Measurements from ENCODE around the gene DENND10. TPM values are rescaled to one million over a fixed set of nuclear protein-coding genes. Genes with fewer than 3 reads are reported as not detected.
A peak's percentile ranks its signal among the peaks of the same experiment; 100 is the strongest.
"Not testable (repeated sequence)": the region's sequence is repeated elsewhere in the genome, so short reads cannot be mapped to it uniquely, and the experiment has no call there.

Gene DENND10
- total and polyA plus RNA-seq, 2 experiments from 2014 or later: 75.3 to 94.7 TPM

DNA sequence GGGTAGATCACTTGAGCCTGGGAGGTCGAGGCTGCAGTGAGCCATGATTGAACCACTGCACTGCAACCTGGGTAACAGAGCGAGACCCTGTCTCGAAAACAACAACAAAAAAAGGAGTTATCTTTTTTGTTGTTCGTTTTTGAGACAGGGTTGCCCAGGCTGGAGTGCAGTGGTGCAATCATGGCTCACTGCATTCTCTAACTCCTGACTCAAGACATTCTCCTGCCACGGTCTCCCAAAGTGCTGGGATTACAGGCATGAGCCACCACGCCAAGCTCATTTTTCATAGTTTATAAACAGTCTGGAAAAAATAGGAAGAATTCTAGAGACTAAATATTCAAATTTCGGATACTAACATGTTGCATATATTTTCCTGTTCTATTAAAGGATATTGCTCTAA, 32.2 kb downstream of the DENND10 start:
- H3K27ac ChIP-seq: peak overlapping the region; percentile 72
- H3K4me1 ChIP-seq (ENCODE audit: insufficient read depth): no peaks in the 10 kb centered on the region
- no peak overlapping the region for H2AFZ ChIP-seq
- H3K4me3 ChIP-seq: no peak overlapping the region
- 95% methylated on average over 7 of the region's 7 CpGs for WGBS (ENCODE audit: low lambda C conversion rate, missing lambda C conversion rate)
- no peaks in the 10 kb centered on the region for H3K9me3 ChIP-seq (ENCODE audit: low read depth)
- H3K79me2 ChIP-seq: no peaks in the 10 kb centered on the region
- DNase-seq (ENCODE audit: low spot score): no peak
- H3K4me2 ChIP-seq: no peak overlapping the region
- H3K36me3 ChIP-seq (replicated peaks; ENCODE audit: insufficient read depth, low read depth): no peaks in the 10 kb centered on the region
- H3K9me2 ChIP-seq (replicated peaks; ENCODE audit: insufficient read depth): no peaks in the 10 kb centered on the region
- TF ChIP-seq, protein P1, sequence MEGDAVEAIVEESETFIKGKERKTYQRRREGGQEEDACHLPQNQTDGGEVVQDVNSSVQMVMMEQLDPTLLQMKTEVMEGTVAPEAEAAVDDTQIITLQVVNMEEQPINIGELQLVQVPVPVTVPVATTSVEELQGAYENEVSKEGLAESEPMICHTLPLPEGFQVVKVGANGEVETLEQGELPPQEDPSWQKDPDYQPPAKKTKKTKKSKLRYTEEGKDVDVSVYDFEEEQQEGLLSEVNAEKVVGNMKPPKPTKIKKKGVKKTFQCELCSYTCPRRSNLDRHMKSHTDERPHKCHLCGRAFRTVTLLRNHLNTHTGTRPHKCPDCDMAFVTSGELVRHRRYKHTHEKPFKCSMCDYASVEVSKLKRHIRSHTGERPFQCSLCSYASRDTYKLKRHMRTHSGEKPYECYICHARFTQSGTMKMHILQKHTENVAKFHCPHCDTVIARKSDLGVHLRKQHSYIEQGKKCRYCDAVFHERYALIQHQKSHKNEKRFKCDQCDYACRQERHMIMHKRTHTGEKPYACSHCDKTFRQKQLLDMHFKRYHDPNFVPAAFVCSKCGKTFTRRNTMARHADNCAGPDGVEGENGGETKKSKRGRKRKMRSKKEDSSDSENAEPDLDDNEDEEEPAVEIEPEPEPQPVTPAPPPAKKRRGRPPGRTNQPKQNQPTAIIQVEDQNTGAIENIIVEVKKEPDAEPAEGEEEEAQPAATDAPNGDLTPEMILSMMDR (IDR thresholded peaks at IDR 0.05; ENCODE audit: poor library complexity): no peak
- TF ChIP-seq EZH2 (IDR thresholded peaks at IDR 0.05; ENCODE audit: borderline replicate concordance) (no peak), EZH2phosphoT487 (IDR thresholded peaks at IDR 0.05; ENCODE audit: low read depth, severe bottlenecking, unreplicated experiment) (no peak)
- no peaks in the 10 kb centered on the region for H4K20me1 ChIP-seq (ENCODE audit: insufficient read depth, poor library complexity, severe bottlenecking)
- H3K27me3 ChIP-seq: no peaks in the 10 kb centered on the region

DNA sequence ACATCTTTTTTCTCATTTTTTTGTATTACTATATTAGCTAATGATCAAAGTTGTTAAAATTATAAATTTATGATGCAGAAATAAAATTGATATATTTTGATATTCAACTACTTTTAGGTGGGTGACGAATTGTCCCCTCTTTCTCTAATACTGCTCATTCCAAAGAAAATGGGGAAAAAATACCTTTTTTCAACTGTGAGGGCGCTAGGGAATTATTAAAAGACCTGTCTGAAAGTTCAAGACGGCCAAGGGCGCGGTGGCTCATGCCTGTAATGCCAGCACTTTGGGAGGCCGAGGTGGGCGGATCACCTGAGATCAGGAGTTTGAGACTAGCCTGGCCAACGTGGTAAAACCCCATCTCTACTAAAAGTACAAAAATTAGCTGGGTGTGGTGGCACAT, 34.0 kb downstream of the DENND10 start:
- H3K27me3 ChIP-seq; H3K4me2 ChIP-seq; H3K4me1 ChIP-seq (ENCODE audit: insufficient read depth); H3K9me2 ChIP-seq (replicated peaks; ENCODE audit: insufficient read depth); H3K4me3 ChIP-seq; H3K36me3 ChIP-seq (replicated peaks; ENCODE audit: insufficient read depth, low read depth); H4K20me1 ChIP-seq (ENCODE audit: insufficient read depth, poor library complexity, severe bottlenecking); H3K9me3 ChIP-seq (ENCODE audit: low read depth); H3K79me2 ChIP-seq; DNase-seq (ENCODE audit: low spot score); H3K27ac ChIP-seq; H2AFZ ChIP-seq: not testable (repeated sequence)
- WGBS (ENCODE audit: low lambda C conversion rate, missing lambda C conversion rate): 84% methylated on average over 8 of the region's 8 CpGs

DNA sequence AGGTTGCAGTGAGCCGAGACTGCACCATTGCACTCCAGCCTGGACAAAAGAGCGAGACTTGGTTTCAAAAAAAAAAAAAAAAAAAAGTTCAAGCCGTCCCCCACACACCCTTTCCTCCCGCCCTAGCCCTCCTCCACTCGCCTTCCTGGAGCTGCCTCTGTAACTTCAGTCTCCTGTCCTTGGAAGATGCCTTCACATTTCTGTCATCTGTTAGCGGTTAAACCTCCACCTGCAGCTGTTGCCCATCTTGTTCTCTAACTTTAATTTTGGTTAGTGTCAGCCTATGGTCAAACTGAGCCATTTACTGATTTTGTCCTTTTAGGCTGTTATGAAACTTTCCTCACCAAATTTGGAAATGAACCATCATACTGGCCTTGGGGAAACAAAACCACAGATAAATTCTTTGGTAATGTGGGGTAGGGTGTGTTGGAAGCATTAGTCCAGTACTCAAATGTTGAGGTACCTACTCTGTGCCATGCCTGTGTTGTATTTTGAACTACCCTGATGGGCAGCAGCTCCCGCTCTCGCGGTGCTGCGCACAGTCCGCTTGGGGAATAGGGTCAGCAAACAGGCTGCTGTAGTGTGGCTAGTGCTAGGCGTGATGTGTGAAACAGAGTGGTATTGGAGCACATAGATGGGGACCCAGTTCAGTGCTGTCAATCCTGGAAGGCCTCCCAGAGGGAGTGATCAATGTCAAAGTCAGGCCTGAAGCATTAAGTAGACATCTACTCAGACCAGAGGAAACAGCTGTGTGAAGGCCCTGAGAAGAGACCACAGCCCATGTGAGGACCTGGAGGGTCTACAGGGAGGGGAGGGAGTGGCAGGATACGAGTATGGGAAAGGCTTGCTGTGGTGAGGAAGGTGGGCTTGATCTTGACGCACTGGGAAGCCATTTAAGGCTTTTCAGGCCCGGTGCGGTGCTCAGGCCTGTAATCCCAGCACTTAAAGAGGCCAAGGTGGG, 34.7 kb downstream of the DENND10 start:
- Histone ChIP-seq H3K27ac (no peak overlapping the region), H2AFZ (no peak overlapping the region), H3K36me3 (replicated peaks; ENCODE audit: insufficient read depth, low read depth) (no peaks in the 10 kb centered on the region), H3K4me3 (no peak overlapping the region), H3K4me2 (no peak overlapping the region), H4K20me1 (ENCODE audit: insufficient read depth, poor library complexity, severe bottlenecking) (no peaks in the 10 kb centered on the region), H3K9me2 (replicated peaks; ENCODE audit: insufficient read depth) (no peaks in the 10 kb centered on the region), H3K9me3 (ENCODE audit: low read depth) (no peaks in the 10 kb centered on the region), H3K27me3 (no peaks in the 10 kb centered on the region), H3K79me2 (no peaks in the 10 kb centered on the region), H3K4me1 (ENCODE audit: insufficient read depth) (no peaks in the 10 kb centered on the region)
- DNase-seq (ENCODE audit: low spot score): no peak
- 96% methylated on average over 16 of the region's 16 CpGs for WGBS (ENCODE audit: low lambda C conversion rate, missing lambda C conversion rate)
- no peak for TF ChIP-seq EZH2 (IDR thresholded peaks at IDR 0.05; ENCODE audit: borderline replicate concordance)
- TF ChIP-seq, protein P1 (IDR thresholded peaks at IDR 0.05; ENCODE audit: poor library complexity): no peak
- no peak for TF ChIP-seq EZH2phosphoT487 (IDR thresholded peaks at IDR 0.05; ENCODE audit: low read depth, severe bottlenecking, unreplicated experiment)

DNA sequence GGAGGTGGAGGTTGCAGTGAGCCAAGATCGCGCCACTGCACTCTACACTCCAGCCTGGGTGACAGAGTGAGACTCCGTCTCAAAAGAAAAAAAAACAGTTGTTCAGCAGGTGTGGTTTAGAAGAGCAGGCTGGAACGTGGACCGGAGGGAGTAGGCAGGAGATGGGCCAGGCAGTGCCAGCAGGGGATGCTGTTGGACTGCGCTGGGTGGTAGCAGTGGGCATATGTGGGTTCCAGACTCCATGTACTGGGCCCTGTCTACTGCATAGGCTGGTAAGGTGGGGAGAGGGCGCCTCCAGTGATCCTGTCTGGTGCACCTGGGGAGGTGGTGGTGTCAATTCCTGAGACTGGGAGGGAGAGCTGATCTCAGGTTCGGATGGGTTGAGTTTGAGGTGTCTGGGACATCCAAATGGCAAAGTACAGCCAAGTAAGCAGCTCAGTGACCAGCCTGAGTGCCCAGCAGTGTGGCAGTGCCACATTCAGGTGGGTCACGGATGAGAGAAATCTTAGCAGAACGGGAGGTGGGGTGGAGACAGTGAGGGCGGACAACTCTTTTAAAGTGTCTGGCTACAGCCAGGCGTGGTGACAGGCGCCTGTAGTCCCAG, 35.7 kb downstream of the DENND10 start:
- H3K27me3 ChIP-seq: no peaks in the 10 kb centered on the region

More for the DNA sequence above, 35.7 kb downstream of the DENND10 start:
- Histone ChIP-seq H3K4me2 (no peak overlapping the region), H3K27ac (no peak overlapping the region), H3K36me3 (replicated peaks; ENCODE audit: insufficient read depth, low read depth) (no peaks in the 10 kb centered on the region), H3K4me1 (ENCODE audit: insufficient read depth) (no peaks in the 10 kb centered on the region), H4K20me1 (ENCODE audit: insufficient read depth, poor library complexity, severe bottlenecking) (no peaks in the 10 kb centered on the region), H3K79me2 (no peaks in the 10 kb centered on the region), H3K4me3 (no peak overlapping the region), H3K9me3 (ENCODE audit: low read depth) (no peaks in the 10 kb centered on the region), H3K9me2 (replicated peaks; ENCODE audit: insufficient read depth) (no peaks in the 10 kb centered on the region), H2AFZ (no peak overlapping the region)
- DNase-seq (ENCODE audit: low spot score): no peak
- WGBS (ENCODE audit: low lambda C conversion rate, missing lambda C conversion rate): 92% methylated on average over 13 of the region's 13 CpGs
- TF ChIP-seq EZH2 (IDR thresholded peaks at IDR 0.05; ENCODE audit: borderline replicate concordance): no peak
- TF ChIP-seq, protein P1 (IDR thresholded peaks at IDR 0.05; ENCODE audit: poor library complexity): peak; percentile 36

Data from hepatocyte (in vitro differentiated cells).